GM19023 (cell line): ENCODE data around the gene C19orf38.

ENCODE experiments used
- ATAC-seq: cut with Tn5 transposase; IDR thresholded peaks from one replicate; pipeline ENCODE4 v1.9.1; 2021; ENCODE audit warnings: mild to moderate bottlenecking, moderate library complexity; ENCODE audit not compliant: unreplicated experiment

C19orf38 gene

GRCh38 chr19:10899151-10899653, 51.0 kb downstream of the C19orf38 start:
- no peak for ATAC-seq

DNA sequence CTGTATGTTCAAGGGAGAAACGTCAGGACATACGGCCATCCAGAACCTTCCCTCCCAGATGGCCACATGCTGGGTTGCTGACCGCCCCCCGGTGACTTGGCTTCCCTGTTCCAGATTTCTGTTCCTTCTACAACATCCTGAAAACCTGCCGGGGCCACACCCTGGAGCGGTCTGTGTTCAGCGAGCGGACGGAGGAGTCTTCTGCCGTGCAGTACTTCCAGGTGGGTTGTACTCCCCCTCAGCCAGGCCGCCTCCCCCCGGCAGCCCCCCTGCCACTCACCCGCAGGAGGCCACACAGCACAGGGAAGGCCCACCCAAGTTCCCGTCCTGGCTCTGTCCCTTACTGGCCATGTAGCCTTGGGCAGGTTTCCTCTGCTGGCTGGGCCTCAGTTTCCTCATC, 59.7 kb downstream of the C19orf38 start:
- ATAC-seq = no peak

DNA sequence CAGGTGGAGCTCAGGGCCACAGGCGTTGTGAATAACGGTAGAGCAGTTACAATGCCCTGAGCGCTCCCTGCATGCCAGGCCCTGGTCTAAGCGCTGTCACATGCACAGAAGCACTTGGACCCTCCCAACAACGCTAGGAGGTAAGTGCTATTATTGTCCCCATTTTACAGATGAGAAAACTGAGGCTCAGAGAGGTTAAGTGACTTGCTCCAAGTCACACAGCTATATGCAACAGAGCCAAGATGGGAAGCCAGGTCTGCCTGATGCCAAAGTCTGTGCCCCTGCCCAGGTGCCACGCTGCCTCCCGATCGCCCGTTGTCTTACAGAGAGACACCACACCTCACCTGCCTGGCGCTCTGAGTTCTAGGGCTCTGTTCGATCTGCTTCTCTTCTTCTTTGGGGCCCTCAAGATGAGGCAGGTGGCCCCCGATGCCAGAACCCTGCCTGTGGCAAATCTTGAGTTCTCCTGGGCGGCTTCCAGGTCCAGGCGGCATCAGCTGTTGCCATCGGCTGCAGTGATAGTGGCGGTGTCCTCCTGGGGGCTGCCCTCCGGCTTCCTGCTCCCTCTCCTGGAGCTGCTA, 60.3 kb downstream of the C19orf38 start:
- no peak for ATAC-seq

GRCh38 chr19:10911579-10912363, 63.6 kb downstream of the C19orf38 start:
- ATAC-seq = no peak

DNA sequence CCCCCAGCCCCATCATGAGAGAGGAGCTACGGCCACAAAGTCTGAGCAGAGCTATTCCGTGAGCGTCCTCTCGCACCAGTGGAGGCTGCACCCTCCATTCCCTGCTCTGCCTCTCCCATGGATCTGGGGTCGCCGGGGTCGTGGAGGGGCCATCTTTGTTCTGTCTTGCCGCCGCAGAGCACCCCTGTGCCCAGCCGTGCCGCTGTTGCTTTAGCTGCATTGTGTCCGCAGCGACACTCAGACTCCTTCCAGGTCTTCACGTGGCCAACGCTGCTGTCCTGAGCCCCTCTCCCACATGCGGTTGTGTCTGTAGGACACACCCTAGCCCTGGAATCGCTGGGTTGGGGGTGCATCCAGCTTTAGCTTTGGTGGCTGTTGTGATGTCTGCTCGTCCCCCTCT, 64.4 kb downstream of the C19orf38 start:
- no peak for ATAC-seq

DNA sequence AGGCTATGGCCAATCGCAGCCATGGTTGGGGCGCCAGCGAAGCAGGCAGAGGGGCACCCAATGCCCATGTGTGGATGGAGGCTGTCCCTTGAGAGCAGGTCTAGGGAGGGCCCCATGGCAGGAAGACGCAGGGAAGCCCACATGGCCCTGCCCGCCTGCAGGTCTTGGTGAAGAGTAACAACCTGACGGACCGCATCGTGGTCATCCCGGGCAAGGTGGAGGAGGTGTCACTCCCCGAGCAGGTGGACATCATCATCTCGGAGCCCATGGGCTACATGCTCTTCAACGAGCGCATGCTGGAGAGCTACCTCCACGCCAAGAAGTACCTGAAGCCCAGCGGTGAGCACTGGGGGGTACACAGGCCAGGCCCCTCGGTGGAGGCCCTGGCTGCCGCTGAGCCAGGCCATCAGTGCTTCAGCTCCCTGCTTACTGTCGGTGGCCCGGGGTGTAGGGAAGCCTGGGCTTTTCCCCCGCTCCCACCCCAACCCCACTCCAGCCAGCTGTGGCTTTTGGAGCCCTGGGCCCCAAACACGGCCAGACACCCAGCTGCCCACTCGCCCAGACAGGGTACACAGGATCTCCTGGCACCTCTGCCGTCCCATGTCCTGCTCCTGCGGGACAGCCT, 65.6 kb downstream of the C19orf38 start:
- no peak for ATAC-seq

- no peak for ATAC-seq
These were observed 67.2 kb downstream of the C19orf38 start for GRCh38 chr19:10915130-10916091.

DNA sequence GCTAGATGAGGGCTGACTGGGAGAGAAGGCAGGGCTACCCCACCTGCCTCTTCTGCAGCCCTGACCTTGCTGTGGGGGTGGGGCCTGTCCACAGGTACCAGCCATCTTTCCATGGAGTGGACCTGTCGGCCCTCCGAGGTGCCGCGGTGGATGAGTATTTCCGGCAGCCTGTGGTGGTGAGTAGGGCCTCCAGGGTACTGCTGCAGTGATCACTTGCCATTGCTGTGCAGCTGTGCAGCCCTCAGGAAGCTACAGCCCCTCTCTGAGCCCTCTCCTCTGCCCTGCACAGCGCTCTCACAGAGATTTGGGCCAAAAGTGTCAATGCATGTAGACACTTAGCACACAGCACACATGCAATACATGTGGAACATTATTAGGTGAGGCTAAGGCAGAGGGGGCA, 68.4 kb downstream of the C19orf38 start:
- ATAC-seq = no peak

DNA sequence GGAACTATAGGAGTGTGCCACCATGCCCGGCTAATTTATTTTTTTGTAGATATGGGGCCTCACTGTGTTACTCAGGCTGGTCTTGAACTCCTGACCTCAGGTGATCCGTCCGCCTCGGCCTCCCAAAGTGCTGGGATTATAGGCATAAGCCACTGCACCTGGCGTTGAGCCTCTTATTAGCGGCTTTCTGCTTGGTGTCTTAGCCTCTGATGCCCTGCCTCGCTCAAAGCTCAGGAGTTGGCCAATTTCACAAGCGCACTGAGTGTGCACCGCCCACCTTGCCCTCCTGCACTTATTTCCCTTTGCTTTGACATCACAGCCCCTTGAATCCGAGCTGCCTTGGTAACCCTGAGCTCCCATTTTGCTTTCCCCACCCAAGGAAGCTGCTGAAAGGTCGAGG, 70.1 kb downstream of the C19orf38 start:
- ATAC-seq = no peak
